GM23338 (cell line): Measurements from ENCODE around the gene AGBL4.

ENCODE experiments used
- EZH2 ChIP-seq: fragments of 200-600 bp; sonication (generic); IDR thresholded peaks from one replicate; pipeline ENCODE4 v1.8.0; 2017; ENCODE audit warnings: antibody characterized with exemption, mild to moderate bottlenecking, low read depth; ENCODE audit not compliant: unreplicated experiment
- EZH2phosphoT487 ChIP-seq: fragments of 200-600 bp; sonication (generic); IDR thresholded peaks from one replicate; pipeline ENCODE4 v1.8.1; 2018; ENCODE audit warnings: antibody characterized with exemption; ENCODE audit not compliant: unreplicated experiment
- POLR2AphosphoS5 ChIP-seq: IDR thresholded peaks from 2 replicates; pipeline ENCODE4 v1.6.1; 2016; ENCODE audit warnings: antibody characterized with exemption, low read depth
- TF ChIP-seq, protein P1 (sequence below), 2 experiments: fragments of 200-600 bp in 1 of 2; sonication (generic) in 1 of 2; conservative IDR thresholded peaks; 2 replicates each; pipeline versions ENCODE4 v1.5.1 to v1.6.1; 2016 to 2017; ENCODE audit warnings: antibody characterized with exemption in 2 of 2, low read depth in 2 of 2, mild to moderate bottlenecking in 2 of 2, moderate library complexity in 1 of 2

DNA sequence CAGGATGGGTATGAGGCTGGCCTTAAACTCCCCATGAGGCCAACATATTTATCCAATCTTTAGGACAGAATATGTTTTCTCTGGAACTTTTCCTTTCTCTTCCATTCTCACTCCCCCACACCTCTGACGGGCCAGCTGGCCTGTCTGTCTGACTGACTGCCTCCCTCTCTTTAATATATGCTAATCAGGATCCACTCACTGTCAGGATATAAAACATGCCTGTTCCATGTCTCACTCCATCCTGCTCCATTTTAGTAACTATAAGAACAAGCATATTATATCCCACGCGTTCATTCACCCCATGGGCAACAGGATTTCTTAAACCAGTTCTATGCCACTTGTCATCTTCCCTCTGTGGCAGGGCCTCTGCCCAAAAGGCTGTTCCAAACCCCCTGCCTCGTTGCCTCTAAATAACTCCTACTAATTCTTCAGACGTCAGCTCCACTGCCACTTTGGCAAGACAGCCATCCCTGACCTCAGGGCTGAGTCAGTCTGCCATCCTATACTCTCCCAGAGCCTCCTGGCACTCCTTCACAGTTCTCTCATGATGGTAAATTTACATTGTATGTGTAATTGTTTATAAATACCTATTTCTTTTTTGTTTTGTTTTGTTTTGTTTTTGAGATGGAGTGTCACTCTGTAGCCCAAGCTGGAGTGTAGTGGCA, 1467.4 kb downstream of the AGBL4 start:
- TF ChIP-seq, protein P1, sequence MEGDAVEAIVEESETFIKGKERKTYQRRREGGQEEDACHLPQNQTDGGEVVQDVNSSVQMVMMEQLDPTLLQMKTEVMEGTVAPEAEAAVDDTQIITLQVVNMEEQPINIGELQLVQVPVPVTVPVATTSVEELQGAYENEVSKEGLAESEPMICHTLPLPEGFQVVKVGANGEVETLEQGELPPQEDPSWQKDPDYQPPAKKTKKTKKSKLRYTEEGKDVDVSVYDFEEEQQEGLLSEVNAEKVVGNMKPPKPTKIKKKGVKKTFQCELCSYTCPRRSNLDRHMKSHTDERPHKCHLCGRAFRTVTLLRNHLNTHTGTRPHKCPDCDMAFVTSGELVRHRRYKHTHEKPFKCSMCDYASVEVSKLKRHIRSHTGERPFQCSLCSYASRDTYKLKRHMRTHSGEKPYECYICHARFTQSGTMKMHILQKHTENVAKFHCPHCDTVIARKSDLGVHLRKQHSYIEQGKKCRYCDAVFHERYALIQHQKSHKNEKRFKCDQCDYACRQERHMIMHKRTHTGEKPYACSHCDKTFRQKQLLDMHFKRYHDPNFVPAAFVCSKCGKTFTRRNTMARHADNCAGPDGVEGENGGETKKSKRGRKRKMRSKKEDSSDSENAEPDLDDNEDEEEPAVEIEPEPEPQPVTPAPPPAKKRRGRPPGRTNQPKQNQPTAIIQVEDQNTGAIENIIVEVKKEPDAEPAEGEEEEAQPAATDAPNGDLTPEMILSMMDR (conservative IDR thresholded peaks at IDR 0.05; ENCODE audit: low read depth in 2 of 2), result no peak
- TF ChIP-seq POLR2AphosphoS5, result no peak
- no peak for TF ChIP-seq EZH2phosphoT487
- no peak for TF ChIP-seq EZH2
